Measurements from ENCODE around the gene UBE3A.
"Not testable (repeated sequence)": the region's sequence is repeated elsewhere in the genome, so short reads cannot be mapped to it uniquely, and the experiment has no call there.

The UBE3A gene

GRCh38 chr15:25438601-25439368 lies at the start of gene UBE3A:
UBE3A (minus strand) TSS chr15:25439024; CDS start chr15:25409107, 29,917 bp downstream.
- DNase-seq, result peak; percentile 89

DNA sequence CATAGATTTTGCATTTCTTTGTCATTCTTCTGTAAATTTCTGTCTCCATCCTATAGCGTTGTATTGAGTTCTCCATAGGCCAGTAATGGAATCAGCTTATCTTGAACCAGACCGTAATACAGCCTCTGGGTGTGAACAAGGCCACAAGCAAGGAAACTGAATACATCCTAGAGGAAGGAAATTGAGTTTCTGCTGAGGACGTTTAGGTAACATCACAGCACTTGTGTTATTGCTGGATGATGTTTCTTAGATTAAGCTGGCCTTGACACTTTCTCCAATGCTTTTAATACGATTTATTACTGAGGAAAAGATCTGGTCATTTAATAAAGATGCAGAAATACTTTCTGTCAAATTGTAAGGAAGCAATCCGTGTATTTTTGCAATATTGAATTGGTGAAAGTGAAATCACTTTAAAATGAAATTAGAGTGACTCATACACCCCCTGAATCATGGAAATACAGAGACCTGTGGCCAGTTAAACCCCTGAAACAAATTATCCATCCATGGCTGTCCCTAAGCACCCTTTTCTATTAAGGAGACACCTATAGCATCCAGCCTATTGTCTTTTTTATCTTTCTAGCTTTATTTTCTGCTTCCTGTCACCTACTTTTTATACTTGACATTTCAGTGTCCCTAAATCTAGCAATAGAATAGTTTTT lies 48.5 kb upstream of the UBE3A start:
- no peak for DNase-seq

DNA sequence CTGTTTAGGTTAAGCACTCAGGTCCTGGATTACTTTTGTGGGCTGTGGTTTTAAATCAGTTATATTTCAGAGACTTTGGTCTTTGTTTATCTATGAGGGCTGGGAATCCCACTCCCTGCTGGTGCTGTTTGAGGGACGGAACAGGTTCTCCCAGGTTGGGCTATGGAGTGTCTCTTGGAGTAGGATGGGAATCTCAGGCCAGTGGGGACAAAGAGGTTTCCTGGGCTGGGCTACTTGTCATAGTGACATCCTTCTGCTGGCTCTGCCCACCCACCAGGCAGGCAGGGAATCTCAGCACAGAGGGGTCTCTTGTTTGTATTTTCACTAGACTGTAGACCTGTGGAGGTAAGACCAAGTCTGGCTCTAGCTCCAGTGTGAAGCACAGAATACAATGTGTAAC lies 47.2 kb upstream of the UBE3A start:
- DNase-seq, result no peak

GRCh38 chr15:25481208-25481859 lies 42.5 kb upstream of the UBE3A start:
- no peak for DNase-seq

DNA sequence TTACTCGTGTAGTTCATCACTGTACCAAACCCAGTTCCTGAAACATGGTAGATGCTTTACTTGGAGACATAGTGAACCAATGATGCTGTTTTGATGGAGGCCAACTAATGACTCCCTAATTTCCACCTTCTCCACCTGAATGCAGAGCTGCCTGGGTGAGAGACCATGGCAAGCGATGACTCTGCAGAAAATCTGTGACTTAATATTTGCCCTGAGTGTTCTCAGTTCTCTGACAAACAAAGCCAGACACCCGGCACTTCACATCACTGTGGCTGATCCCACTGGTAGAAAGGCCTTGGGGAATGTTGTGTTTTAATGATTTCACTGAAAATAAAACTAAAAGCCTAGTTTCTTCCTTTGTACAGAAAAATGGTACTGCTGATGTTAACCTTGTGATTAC lies 39.5 kb upstream of the UBE3A start:
- no peak for DNase-seq

GRCh38 chr15:25477816-25478215 lies 39.0 kb upstream of the UBE3A start:
- no peak for DNase-seq

DNA sequence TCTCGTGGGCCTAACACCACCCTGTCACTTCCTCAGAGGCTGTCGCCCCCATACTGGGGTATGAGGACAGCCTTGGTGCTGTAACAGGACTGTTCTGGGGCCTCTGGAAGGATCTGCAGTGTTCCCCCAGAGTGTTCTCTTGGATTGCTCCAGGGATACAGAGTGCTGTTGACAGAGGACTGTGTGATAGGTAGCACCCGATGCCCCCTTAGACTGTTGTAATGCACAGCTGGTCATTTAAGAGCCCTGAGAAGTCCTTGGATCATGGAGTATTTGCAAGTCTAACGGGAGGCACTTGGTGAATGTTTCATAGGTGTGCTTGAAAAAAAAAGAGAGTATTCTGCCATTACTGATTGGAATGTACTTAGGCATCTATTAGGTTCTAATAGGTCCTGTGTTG lies 35.4 kb upstream of the UBE3A start:
- DNase-seq, result no peak

DNA sequence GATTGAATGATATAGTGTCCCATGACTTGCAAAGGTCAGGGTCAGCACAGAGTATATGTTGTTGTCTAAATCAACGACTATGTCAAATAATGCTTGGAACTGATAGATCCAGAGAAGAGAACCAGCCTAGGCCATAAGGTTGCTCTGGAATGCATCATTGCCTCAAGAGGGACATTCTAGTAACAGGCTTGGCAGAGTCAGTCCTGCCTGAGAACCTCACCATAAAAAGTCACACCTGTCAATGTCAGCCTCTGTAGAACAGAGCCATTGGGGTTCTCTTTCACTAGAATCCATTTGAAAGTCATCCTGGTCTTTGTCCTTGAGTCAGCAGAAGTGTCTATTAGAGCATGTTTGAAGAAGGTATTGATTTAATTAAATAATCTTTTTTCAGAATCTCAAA lies 31.4 kb upstream of the UBE3A start:
- no peak for DNase-seq

DNA sequence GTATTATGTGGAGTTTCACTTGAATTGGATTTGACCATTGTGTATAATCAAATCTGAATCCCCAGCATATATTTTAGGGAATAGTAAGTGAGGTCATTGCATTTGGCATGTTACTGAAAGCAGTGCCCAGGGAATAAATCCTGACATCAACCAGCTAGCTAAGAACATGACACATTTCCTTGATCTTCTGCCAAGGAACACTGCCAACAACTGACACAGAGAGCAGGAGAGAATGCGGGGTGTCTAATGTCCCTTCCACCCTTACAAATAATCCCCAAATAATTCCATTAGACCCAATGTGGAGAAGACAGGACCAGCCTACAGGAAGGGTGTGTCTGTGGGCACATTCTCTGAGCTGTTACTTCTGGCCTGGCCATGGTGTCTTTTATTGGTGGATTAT lies 30.6 kb upstream of the UBE3A start:
- no peak for DNase-seq

GRCh38 chr15:25468611-25469010 lies 29.8 kb upstream of the UBE3A start:
- no peak for DNase-seq

GRCh38 chr15:25465835-25466234 lies 27.0 kb upstream of the UBE3A start:
- DNase-seq, result no peak

DNA sequence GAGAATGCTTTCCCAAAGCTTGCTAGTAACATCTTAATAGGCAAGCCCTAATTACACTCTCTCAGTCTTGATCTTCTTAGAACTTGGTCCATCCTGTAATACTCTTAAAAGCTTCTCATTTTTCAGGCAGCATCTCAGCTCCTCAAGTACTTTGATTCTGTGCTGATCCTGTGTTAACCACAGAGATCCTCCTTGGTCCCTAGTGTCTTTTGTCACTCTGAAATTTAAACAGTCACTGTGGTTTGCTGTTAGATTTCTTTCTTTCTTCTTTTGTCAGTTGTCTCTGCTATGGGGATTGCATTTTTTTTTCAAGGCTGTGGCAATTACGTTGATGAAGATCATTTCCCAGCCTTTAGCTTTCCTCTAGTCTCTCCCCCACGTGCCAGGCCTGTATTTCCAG lies 26.0 kb upstream of the UBE3A start:
- no peak for DNase-seq

DNA sequence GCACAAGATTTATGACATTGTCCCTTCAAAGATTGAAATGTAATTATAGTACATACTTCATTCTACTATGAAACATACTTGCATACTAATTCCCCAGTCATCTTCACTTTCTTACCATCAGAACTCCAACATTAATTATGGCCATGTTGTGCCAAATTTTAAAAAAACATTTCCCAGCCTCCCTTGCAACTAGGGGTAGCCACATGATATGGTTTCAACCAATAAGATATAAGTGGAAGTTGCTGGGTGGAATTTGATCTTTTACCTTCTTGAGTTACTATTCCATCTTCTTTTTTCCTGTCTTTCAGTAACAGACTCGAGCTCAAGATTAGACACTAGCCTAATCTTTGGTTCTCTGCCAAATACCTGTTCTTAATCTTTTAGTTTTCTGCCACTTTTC lies 25.6 kb upstream of the UBE3A start:
- no peak for DNase-seq

DNA sequence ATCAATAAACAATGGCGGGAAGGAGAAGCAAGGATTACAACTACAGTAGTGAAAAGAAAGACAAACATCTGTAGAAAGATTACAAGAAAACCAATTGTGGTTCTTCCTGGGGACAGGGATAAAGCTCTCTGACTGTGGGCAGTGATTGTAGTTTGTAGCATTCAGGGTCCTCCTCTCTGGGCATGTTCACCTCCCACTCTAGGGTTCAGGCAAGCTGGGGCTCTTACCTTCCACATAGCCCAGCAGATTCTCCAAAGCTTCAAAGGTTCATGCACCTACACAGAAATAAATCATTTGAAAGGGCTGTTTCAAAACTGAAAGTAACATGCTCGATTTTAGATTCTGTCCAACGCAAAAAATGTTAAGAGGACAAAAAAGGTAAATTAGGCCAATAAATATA lies 17.4 kb upstream of the UBE3A start:
- DNase-seq, result no peak

GRCh38 chr15:25455226-25455625 lies 16.4 kb upstream of the UBE3A start:
- DNase-seq, result no peak

- DNase-seq, result no peak
These were observed 15.9 kb upstream of the UBE3A start for GRCh38 chr15:25454771-25455170.

- DNase-seq, result not testable (repeated sequence)
These were observed 14.4 kb upstream of the UBE3A start for GRCh38 chr15:25453246-25453645.

DNA sequence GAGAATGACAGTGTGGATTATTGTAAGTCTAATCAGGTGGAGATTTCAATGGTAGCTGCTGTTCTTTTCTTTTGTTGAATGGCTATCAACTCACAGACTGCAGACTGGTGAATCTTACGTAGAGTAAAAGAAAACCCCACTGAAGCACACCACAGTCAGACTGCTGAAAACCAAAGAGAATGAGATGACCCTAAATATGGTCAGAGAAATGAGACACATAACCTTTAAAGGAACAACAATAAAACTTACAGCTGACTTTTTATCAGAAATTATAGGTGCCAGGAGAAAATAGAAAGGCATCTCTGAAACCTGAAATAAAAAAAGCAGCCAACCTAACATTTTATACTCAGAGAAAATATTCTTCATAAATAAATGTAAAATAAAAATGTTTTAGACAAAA lies 12.7 kb upstream of the UBE3A start:
- no peak for DNase-seq

- DNase-seq, result no peak
These were observed 11.3 kb upstream of the UBE3A start for GRCh38 chr15:25450163-25450562.

- no peak for DNase-seq
These were observed 7.3 kb upstream of the UBE3A start for GRCh38 chr15:25446076-25446475.

DNA sequence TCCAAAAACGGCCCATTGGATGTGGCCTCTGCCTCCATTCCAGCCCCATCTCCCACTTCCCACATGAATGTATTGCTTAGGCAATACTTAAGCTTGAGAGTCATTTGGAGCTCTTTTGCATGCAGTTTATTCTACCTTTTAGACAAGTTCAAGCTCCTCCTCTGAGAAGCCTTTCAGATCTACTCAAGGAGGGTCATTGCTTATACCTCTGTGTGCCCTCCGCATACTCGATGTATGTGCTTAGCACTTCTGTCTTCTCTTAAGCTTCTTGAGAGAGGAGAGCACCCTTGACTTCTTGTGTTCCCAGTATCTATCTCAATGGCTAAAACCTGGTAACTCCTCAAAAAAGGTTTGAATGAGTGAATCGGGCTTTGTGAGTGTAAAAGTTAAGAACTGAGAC lies 6.6 kb upstream of the UBE3A start:
- no peak for DNase-seq

GRCh38 chr15:25441111-25441510 lies 2.3 kb upstream of the UBE3A start:
- no peak for DNase-seq

DNA sequence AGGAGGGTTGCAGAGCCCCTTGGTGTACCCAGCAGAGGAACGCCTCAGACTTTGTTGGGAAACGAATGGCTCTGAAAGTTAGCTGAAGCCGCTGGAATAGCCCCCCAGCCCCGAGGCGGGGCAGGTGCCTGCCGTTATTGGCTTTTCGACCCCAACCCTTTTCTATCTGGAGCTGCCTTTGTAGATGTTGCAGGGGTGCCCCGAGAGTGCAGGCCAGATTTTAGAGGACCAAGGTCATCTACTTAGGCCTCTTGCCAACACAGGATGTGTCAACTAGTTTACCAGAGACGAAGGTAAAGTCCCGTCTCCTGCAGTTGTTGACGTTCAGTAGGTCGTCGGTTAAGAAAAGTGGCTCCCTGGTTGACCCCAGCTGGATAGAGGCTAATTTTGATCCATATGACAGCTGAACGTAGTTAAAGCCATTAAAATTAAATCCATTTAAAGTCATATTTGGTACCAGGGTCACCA lies 579 bp upstream of the UBE3A start:
- DNase-seq, result no peak

Data from CD4-positive, alpha-beta T cell treated with Interleukin-10 for 1 hour (primary cell).